Choroid plexus epithelial cell (primary cell): Measurements from ENCODE around the gene MYH15.
A peak's percentile ranks its signal among the peaks of the same experiment; 100 is the strongest.

Experiments
- DNase-seq: peaks from one replicate; pipeline ENCODE4 v3.0.0-alpha.2; 2010; ENCODE audit warnings: low read depth
- H3K4me3 ChIP-seq: 2 replicates; pipeline ENCODE4 v1.5.1; 2011; ENCODE audit warnings: low read depth, mild to moderate bottlenecking, control low read depth, low read length, moderate library complexity
- TF ChIP-seq, protein P1 (sequence below): conservative IDR thresholded peaks from 2 replicates; pipeline ENCODE4 v1.5.1; 2011; ENCODE audit warnings: low read depth, mild to moderate bottlenecking, control low read depth, inconsistent platforms, low read length, moderate library complexity

Gene MYH15

DNA sequence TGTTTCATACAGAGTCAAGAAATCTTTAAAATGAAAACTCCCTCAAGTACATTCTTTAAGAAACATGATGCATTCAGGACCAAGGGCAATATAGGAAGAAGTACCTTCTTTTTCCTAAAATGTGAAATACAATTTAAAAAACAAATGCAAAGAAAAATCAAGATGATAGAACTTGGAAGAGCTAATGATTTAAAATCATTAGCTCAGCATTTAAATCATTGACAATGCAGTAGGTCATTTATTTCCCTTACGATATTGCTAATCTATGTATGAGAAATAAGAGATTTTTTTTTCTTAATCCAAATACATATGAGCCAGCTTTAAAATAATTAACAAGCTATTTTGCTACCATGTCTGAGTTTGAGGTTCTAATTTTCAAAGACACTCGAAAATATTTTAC is 108.6 kb downstream of the MYH15 start:
- DNase-seq = no peak
- TF ChIP-seq, protein P1, sequence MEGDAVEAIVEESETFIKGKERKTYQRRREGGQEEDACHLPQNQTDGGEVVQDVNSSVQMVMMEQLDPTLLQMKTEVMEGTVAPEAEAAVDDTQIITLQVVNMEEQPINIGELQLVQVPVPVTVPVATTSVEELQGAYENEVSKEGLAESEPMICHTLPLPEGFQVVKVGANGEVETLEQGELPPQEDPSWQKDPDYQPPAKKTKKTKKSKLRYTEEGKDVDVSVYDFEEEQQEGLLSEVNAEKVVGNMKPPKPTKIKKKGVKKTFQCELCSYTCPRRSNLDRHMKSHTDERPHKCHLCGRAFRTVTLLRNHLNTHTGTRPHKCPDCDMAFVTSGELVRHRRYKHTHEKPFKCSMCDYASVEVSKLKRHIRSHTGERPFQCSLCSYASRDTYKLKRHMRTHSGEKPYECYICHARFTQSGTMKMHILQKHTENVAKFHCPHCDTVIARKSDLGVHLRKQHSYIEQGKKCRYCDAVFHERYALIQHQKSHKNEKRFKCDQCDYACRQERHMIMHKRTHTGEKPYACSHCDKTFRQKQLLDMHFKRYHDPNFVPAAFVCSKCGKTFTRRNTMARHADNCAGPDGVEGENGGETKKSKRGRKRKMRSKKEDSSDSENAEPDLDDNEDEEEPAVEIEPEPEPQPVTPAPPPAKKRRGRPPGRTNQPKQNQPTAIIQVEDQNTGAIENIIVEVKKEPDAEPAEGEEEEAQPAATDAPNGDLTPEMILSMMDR = no peak
- no peak overlapping the region for H3K4me3 ChIP-seq

DNA sequence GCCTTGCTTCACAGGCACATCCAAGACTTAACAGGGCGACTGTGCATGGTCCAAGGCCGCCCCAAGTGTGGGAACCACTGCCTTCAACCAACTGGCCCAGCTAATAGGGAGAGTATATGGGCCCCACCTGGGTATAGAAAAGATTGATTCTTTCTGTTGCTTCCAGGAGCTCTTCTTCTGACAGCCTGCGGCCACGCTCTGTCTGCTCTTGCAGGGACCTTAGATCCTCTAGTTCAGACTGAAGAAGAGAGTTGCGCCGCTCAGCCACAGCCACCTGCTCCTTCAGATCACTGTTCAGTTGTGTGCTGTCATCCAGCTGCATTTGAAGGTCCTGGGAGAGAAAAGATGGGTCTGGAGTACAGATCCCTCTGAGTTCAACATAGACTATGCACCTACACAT is 111.9 kb downstream of the MYH15 start:
- no peak overlapping the region for H3K4me3 ChIP-seq
- no peak for DNase-seq
- TF ChIP-seq, protein P1 = no peak

DNA sequence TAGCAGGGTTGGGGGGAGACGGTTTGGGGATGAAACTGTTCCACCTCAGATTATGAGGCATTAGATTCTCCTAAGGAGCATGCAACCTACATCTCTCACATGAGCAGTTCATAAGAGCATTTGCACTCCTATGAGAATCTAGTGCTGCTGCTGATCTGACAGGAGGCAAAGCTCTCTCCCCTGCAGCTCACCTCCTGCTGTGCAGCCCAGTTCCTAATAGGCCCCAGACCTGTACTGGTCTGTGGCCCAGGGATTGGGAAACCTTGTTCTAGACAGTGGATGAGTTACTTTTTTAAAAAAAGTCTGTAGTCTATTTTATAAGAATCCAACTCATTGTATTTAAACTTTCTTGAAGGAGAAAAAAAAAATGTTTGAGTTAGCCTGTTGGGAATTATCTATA is 114.1 kb downstream of the MYH15 start:
- TF ChIP-seq, protein P1 = no peak
- no peak overlapping the region for H3K4me3 ChIP-seq
- peak; percentile 77 for DNase-seq

DNA sequence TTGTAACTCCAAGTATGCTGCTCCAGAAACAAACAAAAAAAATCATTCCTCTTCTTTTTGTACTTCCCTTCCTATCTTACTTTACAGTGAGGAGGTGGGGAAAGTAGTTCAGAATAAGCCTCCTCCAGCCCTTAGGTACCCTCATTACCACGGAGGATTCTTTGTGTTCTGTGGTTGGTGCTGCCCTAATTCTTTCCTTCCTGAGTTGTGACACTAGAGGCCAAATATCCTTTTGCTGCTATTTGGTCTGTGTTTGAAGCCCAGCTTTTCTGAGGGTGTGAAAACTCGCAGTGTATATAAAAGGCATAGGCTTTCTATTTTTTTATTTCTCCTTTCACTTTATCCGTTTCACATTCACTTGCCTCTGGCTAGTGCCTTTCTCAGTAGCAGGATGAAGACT is 115.8 kb downstream of the MYH15 start:
- no peak overlapping the region for H3K4me3 ChIP-seq
- DNase-seq = no peak
- TF ChIP-seq, protein P1 = no peak

DNA sequence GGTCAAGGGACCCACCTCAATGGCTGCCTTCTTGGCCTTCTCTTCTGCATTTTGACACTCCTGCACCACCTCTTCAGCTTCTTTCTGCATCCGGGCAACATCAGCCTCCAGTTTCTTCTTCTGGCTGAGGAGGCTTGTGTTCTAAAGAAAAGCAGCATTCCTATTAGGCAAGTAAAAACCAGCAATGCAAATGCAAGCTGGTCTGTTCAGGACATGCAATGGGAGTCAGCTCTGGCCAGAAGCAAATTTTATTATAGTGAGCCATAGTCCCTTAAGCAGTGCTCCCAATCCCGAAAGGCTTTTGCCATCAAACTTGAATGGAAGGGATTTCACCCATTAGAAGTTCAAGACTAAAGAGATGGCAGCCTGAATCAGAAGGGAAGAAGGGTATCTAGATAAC is 116.4 kb downstream of the MYH15 start:
- H3K4me3 ChIP-seq = no peak overlapping the region
- DNase-seq = no peak
- TF ChIP-seq, protein P1 = no peak

DNA sequence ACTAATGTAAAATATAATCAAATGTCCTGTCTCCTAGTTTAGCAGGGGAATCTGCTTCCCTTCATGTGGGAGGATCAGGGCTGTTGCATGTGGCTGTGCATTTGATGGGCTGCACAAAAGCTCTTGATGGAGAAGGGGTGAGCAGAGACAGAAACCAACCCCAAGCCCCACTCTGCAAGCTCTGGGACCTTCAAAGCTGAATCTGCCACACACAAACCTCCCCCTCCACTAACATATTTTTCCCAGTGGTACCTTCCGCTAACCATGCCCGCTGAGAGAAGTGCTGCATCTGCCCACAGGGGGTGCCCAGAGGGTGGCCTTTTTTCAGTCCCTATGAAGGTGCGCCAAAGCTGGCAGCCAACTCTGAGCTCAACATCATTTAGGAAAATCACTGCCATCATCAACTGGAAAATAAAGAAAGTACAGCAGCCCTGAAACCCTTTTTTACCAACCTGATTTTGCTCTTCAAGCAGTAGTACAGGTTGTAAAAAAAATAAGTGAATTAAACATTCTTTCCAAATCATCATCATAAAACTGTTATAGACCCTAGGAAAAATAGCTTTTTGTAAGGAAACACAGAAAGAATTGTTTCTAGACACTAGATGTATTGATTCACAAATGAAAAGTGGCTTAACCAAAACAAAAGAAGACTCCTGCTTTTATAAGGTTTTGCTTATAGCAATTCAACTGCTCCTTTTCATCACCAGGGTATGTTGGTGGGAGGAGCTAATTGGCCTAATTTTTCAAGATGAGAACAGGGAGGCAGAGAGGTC is 117.1 kb downstream of the MYH15 start:
- TF ChIP-seq, protein P1 = no peak
- no peak overlapping the region for H3K4me3 ChIP-seq
- no peak for DNase-seq
